ENCODE measurements around the gene RANBP10. TPM values are rescaled to one million over a fixed set of nuclear protein-coding genes. Genes with fewer than 3 reads are reported as not detected.

RANBP10 gene
- 4.6 and 5.6 TPM in 2 replicates for total RNA-seq

DNA sequence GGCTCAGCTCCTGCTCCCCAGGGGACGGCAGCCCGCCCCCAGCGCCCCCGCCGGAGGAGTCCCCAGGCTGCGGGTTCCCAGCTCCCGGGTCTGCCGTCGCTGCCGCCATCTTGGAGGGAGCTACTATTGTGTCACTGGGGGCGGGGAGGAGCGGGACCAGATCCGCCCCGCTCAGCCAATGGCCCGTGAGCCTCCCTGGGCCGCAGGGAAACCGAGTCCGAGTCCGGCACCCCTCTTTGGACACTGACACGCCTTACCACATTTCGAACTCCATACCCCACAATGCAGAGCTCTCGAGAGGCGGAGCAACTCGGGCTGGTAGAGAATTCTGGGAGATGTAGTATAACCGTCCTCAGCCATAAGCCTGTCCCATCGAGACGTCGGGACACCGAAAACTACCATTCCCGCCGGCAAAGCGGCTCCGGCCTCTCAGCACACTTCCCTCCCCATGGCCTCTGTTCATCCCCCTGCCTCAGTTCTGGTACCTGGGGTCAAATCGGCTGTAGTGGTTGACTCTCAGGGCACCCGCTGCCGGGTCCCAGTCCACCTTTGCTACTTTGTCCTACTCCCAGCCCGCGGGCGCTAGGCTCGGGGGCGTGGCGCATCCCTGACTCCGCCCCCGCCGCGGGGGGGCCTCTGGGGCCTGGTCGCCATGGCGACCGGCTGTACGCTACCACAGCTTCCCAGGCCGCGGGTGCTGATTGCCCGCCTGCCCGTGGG lies at the start of gene RANBP10, which contains the start of gene TSNAXIP1:
Gene RANBP10 (minus strand): TSS at position 133 of the 720 bp plus-strand sequence. CDS start 24 bp downstream, at position 109.
Gene TSNAXIP1 (plus strand): TSS at position 462 of the 720 bp plus-strand sequence. CDS start 261 bp downstream, outside the sequence.

DNA sequence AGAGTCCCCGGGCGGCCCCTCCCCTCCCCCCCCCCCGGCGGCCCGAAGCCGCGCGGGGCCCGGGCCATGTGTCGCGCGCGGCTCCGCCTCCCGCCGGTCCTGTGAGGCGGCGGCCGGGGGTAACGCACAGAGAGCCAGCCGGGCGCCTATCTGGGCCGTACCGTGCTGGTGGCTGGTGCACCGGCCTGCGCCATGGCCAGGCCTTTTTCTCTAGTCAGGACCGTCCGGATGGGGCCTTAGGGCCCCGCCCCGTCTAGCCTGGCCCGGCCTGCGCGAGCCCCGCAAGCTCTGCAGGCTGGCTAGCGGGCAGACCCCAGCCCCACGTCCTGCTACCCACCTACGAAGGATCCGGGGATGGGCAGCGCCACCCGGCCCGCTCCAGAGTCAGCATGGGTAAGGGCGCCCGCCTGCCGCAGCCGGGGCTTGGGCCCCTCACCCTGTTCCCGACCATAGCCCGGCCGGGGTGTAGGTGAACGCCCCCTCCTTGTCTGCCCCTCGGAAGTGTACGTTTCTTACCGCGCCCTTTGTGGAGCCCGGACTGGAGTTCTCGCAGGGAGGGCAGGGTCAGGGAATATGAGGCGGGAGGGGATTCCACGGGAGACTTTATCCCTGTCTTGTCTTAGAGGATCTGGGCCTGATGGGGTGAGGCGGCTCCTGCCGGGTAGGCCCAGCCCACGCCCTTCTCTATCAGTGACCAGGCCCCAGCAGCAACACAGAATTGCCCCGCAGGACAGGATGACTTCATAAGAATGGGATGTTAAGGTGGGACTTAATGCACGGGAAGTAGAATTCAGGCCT lies 40.9 kb upstream of the RANBP10 start, which contains the start of gene CENPT:
Gene CENPT (minus strand): TSS at position 630 of the 798 bp plus-strand sequence. CDS start 13,834 bp downstream, outside the sequence.

DNA sequence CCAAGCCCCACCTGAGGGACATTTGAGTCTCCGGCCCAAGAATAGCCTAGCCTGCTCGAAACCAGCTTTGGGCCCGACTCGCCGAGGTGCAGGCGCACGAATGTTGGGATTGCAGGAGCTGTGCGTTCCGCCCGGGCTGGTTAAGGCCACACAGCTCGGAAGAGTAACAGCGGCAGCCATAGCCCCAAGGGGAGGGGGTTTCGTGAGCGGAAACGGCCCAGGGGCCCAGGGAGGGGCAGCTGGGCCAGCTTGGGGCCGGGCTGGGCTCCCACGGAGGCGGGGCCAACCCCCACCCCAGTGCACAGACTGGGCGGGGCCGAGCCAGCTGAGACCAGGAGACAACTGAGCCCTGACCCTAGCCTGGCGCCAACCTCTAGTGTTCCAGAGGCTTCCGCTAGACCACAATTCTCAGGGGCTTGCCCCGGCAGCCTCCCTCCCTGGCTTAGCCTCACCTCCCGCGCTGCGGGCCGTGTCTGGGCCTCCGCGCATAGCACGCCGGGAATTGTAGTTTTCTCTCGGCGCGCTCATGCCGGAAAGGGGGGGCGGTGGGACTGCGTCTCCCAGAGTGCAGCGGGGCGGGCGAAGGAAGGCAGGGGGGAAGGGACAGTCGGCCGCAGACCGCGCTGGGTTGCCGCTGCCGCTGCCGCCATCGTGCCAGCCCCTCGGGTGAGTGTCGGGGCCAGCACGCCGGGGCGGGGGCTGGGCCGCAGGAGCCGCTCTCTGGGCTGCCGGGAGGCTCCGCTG lies 40.1 kb upstream of the RANBP10 start, which contains the start of gene NUTF2:
Gene NUTF2 (plus strand): TSS at position 614 of the 744 bp plus-strand sequence. CDS start 18,198 bp downstream, outside the sequence.

DNA sequence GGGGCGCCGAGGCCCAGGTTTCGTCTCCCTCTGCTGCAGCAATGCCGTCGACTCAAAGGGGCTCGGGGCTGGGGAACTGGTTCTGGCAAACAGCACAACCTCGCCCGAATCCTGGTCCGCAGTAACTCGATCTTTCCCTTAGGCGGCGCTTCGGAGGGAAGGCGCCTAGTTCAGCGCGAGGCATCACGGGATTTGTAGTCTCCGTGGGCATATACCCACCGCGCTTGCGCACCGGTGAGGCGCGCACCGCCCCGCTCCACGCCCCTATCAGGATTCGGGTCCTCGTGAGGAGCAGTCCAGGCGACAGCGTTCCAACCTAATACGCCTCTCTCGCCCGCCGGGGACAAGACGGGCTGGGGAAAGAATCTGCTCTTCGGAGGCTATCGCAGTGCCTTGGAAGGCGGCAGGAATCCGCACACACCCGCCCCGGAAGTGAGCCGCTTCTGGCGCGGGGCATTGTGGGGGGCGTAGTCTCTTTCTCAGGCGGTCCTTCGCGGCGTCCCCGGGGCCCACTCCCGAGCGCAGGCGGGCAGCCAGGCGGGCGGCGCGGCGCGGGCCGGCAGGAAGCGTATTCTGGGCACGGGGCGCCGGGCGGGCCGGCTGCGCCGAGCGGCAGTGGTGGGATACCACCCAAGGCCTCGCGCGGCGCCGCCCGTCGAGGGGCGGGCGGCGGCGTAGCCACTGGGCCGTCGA lies 35.6 kb upstream of the RANBP10 start, which contains the start of gene THAP11:
Gene THAP11 (plus strand): TSS at position 505 of the 693 bp plus-strand sequence. CDS start 235 bp downstream, outside the sequence.

DNA sequence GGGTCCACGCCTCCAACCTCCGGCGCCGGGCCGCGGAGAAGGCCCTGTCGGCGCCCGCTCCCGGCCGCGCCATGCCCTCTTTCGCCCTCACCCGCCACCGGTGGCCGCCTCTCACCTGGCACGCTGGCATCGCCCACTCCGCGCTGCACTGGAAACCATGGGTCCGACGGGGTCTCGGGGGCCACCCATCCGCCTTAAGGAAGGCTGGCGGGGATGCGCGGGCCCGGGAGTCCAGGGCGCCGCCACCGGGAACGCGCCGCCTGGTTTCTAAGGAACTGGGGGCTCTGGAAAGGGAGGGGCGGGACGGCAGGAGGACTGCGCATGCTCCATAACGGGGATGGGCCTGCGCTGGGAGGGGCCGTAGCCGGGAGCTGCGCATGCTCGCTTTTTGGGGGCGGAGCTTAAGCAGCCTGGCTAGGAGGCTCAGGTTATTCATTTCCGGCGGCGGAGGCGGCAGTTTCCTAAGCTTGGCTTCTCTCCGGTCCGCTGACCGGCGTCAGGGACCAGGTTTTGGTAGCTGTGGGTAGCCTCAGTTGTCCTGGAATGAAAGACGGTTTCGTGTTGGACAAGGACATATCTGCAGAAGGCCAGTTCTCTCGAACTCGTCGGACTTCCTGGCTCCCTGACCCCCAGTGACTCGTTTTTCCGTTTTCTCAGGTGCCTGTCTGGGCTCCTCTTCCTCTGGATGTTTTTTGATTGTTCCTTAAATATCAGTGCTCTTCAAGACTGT lies 87.1 kb downstream of the RANBP10 start, which contains the start of gene GFOD2:
Gene GFOD2 (minus strand): TSS at position 269 of the 730 bp plus-strand sequence. CDS start 33,601 bp downstream, outside the sequence.

Other genes with a start within 250 kb of the RANBP10 start
- gene CTCF, start 244.0 kb downstream of the RANBP10 start, total RNA-seq, result 23.4 and 26.3 TPM in 2 replicates
- gene CARMIL2, start 161.4 kb downstream of the RANBP10 start, total RNA-seq, result 0.28 and 0.36 TPM in 2 replicates
- gene ACD, start 146.3 kb downstream of the RANBP10 start, total RNA-seq, result 13.4 and 14.6 TPM in 2 replicates
- 2.4 and 2.6 TPM in 2 replicates for gene PARD6A, start 145.6 kb downstream of the RANBP10 start, total RNA-seq
- 19.4 and 22.2 TPM in 2 replicates for gene ENKD1, start 139.8 kb downstream of the RANBP10 start, total RNA-seq
- gene C16orf86, start 139.7 kb downstream of the RANBP10 start, total RNA-seq, result 0.99 and 1.2 TPM in 2 replicates
- 48.8 and 57.4 TPM in 2 replicates for gene GFOD2, start 87.2 kb downstream of the RANBP10 start, total RNA-seq
- gene TSNAXIP1, start 329 bp upstream of the RANBP10 start, total RNA-seq, result 0.85 and 0.90 TPM in 2 replicates
- gene THAP11, start 35.8 kb upstream of the RANBP10 start, total RNA-seq, result 31.8 and 37.5 TPM in 2 replicates
- gene NUTF2, start 40.4 kb upstream of the RANBP10 start, total RNA-seq, result 133 and 186 TPM in 2 replicates
- gene CENPT, start 41.1 kb upstream of the RANBP10 start, total RNA-seq, result 25.0 and 28.5 TPM in 2 replicates
- 73.2 and 73.6 TPM in 2 replicates for gene EDC4, start 66.5 kb upstream of the RANBP10 start, total RNA-seq
- gene NRN1L, start 78.3 kb upstream of the RANBP10 start, total RNA-seq, result not detected in 2 replicates
- gene PSKH1, start 86.7 kb upstream of the RANBP10 start, total RNA-seq, result 14.8 and 21.7 TPM in 2 replicates
- gene CTRL, start 125.3 kb upstream of the RANBP10 start, total RNA-seq, result 0.45 and 0.56 TPM in 2 replicates
- gene PSMB10, start 130.3 kb upstream of the RANBP10 start, total RNA-seq, result 59.5 and 69.1 TPM in 2 replicates
- 1.7 and 5.7 TPM in 2 replicates for gene LCAT, start 137.6 kb upstream of the RANBP10 start, total RNA-seq
- gene SLC12A4, start 162.1 kb upstream of the RANBP10 start, total RNA-seq, result 52.5 and 95.7 TPM in 2 replicates
- not detected in 2 replicates for gene DPEP3, start 173.9 kb upstream of the RANBP10 start, total RNA-seq
- 0.36 TPM in 1 of 2 replicates, not detected in the other for gene DPEP2, start 192.9 kb upstream of the RANBP10 start, total RNA-seq
- gene DPEP2NB, start 209.4 kb upstream of the RANBP10 start, total RNA-seq, result not detected in 2 replicates
- gene DDX28, start 216.7 kb upstream of the RANBP10 start, total RNA-seq, result 10.0 and 12.0 TPM in 2 replicates
- 17.6 and 18.5 TPM in 2 replicates for gene DUS2, start 216.7 kb upstream of the RANBP10 start, total RNA-seq